Measurements from ENCODE around the gene RNF157. TPM values are rescaled to one million over a fixed set of nuclear protein-coding genes. Genes with fewer than 3 reads are reported as not detected.

Gene RNF157
- total and polyA plus RNA-seq, 9 of the 15 experiments (the other 6 are each of a cell fraction or from before 2014, with no cell fraction given), result 8.1 to 31.7 (median 20.8) TPM

GRCh38 chr17:76268015-76268749 is 27.9 kb upstream of the RNF157 start (continued):
- TF ChIP-seq SMAD4 (CRISPR knock-in tag; conservative IDR thresholded peaks at IDR 0.05), result 0 out of 2 replicates have a peak, but pooled peaks have one; percentile 36
- TF ChIP-seq ZNF780A (CRISPR knock-in tag; IDR thresholded peaks at IDR 0.05), result no peak
- TF ChIP-seq HBP1 (CRISPR knock-in tag; IDR thresholded peaks at IDR 0.05), result no peak
- TF ChIP-seq PHF8 (IDR thresholded peaks at IDR 0.05; ENCODE audit: borderline replicate concordance, low read length), result no peak; the same call in 1 of the 2 replicates
- peak; percentile 27 for TF ChIP-seq MEIS2 (IDR thresholded peaks at IDR 0.05; ENCODE audit: partially characterized antibody)
- no peak for TF ChIP-seq AFF4 (CRISPR knock-in tag; IDR thresholded peaks at IDR 0.05)
- TF ChIP-seq ZBTB49 (CRISPR knock-in tag; IDR thresholded peaks at IDR 0.05; ENCODE audit: borderline replicate concordance), result no peak
- no peak; a peak in 1 of 4 replicates for TF ChIP-seq TRIM24 (IDR thresholded peaks at IDR 0.05)
- TF ChIP-seq ZNF280B (CRISPR knock-in tag; IDR thresholded peaks at IDR 0.05), result no peak
- TF ChIP-seq ZNF324 (CRISPR knock-in tag; IDR thresholded peaks at IDR 0.05), result no peak
- no peak for TF ChIP-seq ZNF134 (CRISPR knock-in tag; conservative IDR thresholded peaks at IDR 0.05)
- 0 out of 2 replicates have a peak, but pooled peaks have one; percentile 16 for TF ChIP-seq GTF2E2 (tag; IDR thresholded peaks at IDR 0.05)
